Activated CD4-positive, alpha-beta memory T cell treated with anti-CD3 and anti-CD28 coated beads for 36 hours (primary cell): Measurements from ENCODE around the gene ABHD11. TPM values are rescaled to one million over a fixed set of nuclear protein-coding genes. Genes with fewer than 3 reads are reported as not detected.

Experiments
- CTCF ChIA-PET: fragments of 350-600 bp; sonication (Branson Sonifier 250); formaldehyde crosslinking; loops from one replicate; lab custom pipeline; 2021; ENCODE audit warnings: antibody characterized with exemption, inconsistent platforms; lab: Charles Lee
- POLR2A ChIA-PET: fragments of 350-600 bp; sonication (Branson Sonifier 250); formaldehyde crosslinking; loops from one replicate; lab custom pipeline; 2021; ENCODE audit warnings: antibody characterized with exemption; lab: Charles Lee
- DNase-seq: peaks from one replicate; pipeline ENCODE4 v3.0.0-alpha.2; 2020
- H3K27ac Mint-ChIP-seq: one replicate; pipeline ENCODE4 v1.8.0; 2021; ENCODE audit warnings: mixed read lengths
- H3K27me3 Mint-ChIP-seq: one replicate; pipeline ENCODE4 v1.8.0; 2021; ENCODE audit warnings: mixed read lengths
- H3K36me3 Mint-ChIP-seq: one replicate; pipeline ENCODE4 v1.8.0; 2021; ENCODE audit warnings: mixed read lengths
- H3K4me1 Mint-ChIP-seq: one replicate; pipeline ENCODE4 v1.8.0; 2021; ENCODE audit warnings: low read depth, mixed read lengths
- H3K4me3 Mint-ChIP-seq: one replicate; pipeline ENCODE4 v1.8.0; 2021; ENCODE audit warnings: mild to moderate bottlenecking, mixed read lengths
- H3K9me3 Mint-ChIP-seq: one replicate; pipeline ENCODE4 v1.8.0; 2021; ENCODE audit warnings: mixed read lengths
- intact Hi-C: fragments of 100-400 bp; cut with micrococcal nuclease; formaldehyde crosslinking; loops from one replicate; pipeline ENCODE4 v1.15.1; 2023
- microRNA-seq: library from miRNA; unstranded; fragments of <30 nt; microRNA quantifications from one replicate; pipeline ENCODE4 v1.2.0, GENCODE V29; 2022; ENCODE audit warnings: borderline number of aligned reads, borderline microRNAs expressed, borderline replicate concordance
- total RNA-seq, 2 experiments: library from RNA; stranded (reverse); gene quantifications; one replicate each; pipeline ENCODE4 v1.2.3, GENCODE V29; 2021

The ABHD11 gene
- total RNA-seq, 2 experiments from 2014 or later: 14.7 to 16.8 TPM

DNA sequence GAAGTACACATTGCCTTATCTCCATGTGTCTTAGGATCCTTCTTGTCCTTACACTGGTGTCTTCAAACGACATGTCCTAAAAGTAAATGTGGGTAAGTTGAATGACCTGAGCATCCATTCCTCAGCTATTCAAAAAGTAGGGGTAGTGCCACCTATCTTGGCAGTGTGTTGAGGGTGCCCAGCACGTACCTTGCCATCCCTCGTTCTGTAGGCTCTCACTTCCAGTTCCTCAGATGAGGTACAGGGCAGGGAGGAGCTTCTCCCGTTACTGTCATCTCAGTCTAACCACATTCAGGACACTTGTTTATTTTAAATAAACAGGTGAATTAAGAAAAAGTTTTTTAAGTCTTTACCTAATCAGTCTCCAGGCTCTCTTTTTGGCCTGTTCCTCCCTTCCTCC lies 42.2 kb downstream of the ABHD11 start:
- Mint-ChIP-seq H3K9me3 (no peaks in the 10 kb centered on the region), H3K4me1 (no peaks in the 10 kb centered on the region), H3K4me3 (no peak overlapping the region), H3K27ac (no peak overlapping the region), H3K36me3 (peaks cover 36% of the 10 kb centered on the region), H3K27me3 (no peaks in the 10 kb centered on the region)
- CTCF ChIA-PET: no interaction called here
- intact Hi-C loops: no loop called here
- no peak for DNase-seq
- POLR2A ChIA-PET: no interaction called here

DNA sequence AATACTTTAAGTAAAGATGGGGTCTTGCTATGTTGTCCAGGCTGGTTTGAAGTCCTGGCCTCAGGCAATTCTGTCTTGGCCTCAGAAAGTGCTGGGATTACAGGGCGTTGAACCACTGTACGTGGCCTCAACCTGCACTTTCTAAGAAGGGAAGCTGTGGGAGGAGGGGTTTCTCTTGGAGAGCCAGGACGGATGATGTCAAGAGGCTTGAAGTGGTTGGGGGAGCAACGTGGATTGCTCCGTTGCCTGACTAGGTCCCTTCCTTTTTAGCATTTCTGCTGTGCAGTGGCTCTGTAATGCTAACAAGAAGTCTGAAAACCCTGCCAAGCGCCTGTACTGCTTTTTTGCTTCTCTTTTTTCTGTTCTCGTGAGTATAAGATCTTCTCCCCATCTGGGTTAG lies 48.0 kb downstream of the ABHD11 start:
- no peak for DNase-seq
- peaks cover 44% of the 10 kb centered on the region for H3K36me3 Mint-ChIP-seq
- CTCF ChIA-PET: interaction anchor here (2.1 to 2.6 kb wide), 2 partner anchors 12 to 84 kb away, joined by 8 to 12 read pairs; no protein-coding TSS in a partner anchor
- H3K9me3 Mint-ChIP-seq: no peaks in the 10 kb centered on the region
- intact Hi-C loops: no loop called here
- POLR2A ChIA-PET: interaction anchor here (0.6 kb wide), 1 partner anchor 566 kb away, joined by 3 read pairs; no protein-coding TSS in a partner anchor
- peaks cover 16% of the 10 kb centered on the region for H3K4me1 Mint-ChIP-seq
- no peaks in the 10 kb centered on the region for H3K27me3 Mint-ChIP-seq
- H3K4me3 Mint-ChIP-seq: no peak overlapping the region
- H3K27ac Mint-ChIP-seq: no peak overlapping the region

- Mint-ChIP-seq H3K4me1 (peaks cover 28% of the 10 kb centered on the region), H3K4me3 (no peak overlapping the region), H3K27ac (no peak overlapping the region), H3K27me3 (no peaks in the 10 kb centered on the region), H3K9me3 (no peaks in the 10 kb centered on the region), H3K36me3 (peaks cover 35% of the 10 kb centered on the region)
- POLR2A ChIA-PET: no interaction called here
- CTCF ChIA-PET: no interaction called here
- intact Hi-C loops: loop anchor here (10.0 kb wide), 1 partner anchor 163 kb away; the partner anchor contains the start of gene BAZ1B
- no peak for DNase-seq
These were observed 50.3 kb downstream of the ABHD11 start for GRCh38 chr7:73688288-73688687.

Small RNA genes lying within 50 kb of the gene (microRNA-seq; reads per million reads assigned to microRNA genes)
- gene MIR4284: not detected

Other genes with a start within 250 kb of the ABHD11 start
- 10 to 100 TPM; 82.3 to 83.8 TPM for gene BAZ1B, start 216.5 kb downstream of the ABHD11 start, total RNA-seq
- gene BCL7B, start 181.1 kb downstream of the ABHD11 start, total RNA-seq: 10 to 100 TPM; 48.0 to 50.3 TPM
- 10 to 100 TPM; 23.0 to 25.3 TPM for gene TBL2, start 160.2 kb downstream of the ABHD11 start, total RNA-seq
- gene MLXIPL, start 114.3 kb downstream of the ABHD11 start, total RNA-seq: not detected
- gene VPS37D, start 71.0 kb downstream of the ABHD11 start, total RNA-seq: under 1 TPM; 0.22 to 0.26 TPM
- 1 to 10 TPM; 6.1 to 6.3 TPM for gene DNAJC30, start 55.3 kb downstream of the ABHD11 start, total RNA-seq
- gene BUD23, start 55.2 kb downstream of the ABHD11 start, total RNA-seq: 10 to 100 TPM; 92.0 to 94.0 TPM
- 10 to 100 TPM; 31.8 to 39.2 TPM for gene STX1A, start 19.1 kb downstream of the ABHD11 start, total RNA-seq
- not detected for gene CLDN3, start 31.5 kb upstream of the ABHD11 start, total RNA-seq
- under 1 TPM; 0.14 to 0.17 TPM for gene CLDN4, start 92.2 kb upstream of the ABHD11 start, total RNA-seq
- 1 to 10 TPM; 1.7 to 2.3 TPM for gene METTL27, start 103.7 kb upstream of the ABHD11 start, total RNA-seq
- not detected for gene TMEM270, start 122.4 kb upstream of the ABHD11 start, total RNA-seq